ENCODE data around the gene CNOT11.

GRCh38 chr2:101310834-101311695 is 58.4 kb downstream of the CNOT11 start:
- no peak for TF ChIP-seq CTCF (IDR thresholded peaks at IDR 0.05)
- no peak for TF ChIP-seq EZH2 (IDR thresholded peaks at IDR 0.05; ENCODE audit: borderline replicate concordance, insufficient read depth, low read depth, low read length, poor library complexity, severe bottlenecking)
